Keratinocyte (primary cell): Measurements from ENCODE around the gene PNCK. TPM values are rescaled to one million over a fixed set of nuclear protein-coding genes. Genes with fewer than 3 reads are reported as not detected.

ENCODE experiments used
- DNase-seq: peaks from one replicate; pipeline ENCODE4 v3.0.0-alpha.2; 2011; ENCODE audit warnings: low read depth, missing footprints, low spot score
- FAIRE-seq: peaks from 2 replicates; lab custom pipeline; 2011; peaks lifted over from hg19 to GRCh38; lab: Jason Lieb, UNC
- H2AFZ ChIP-seq: 2 replicates; pipeline ENCODE4 v1.6.0; 2012; ENCODE audit warnings: low read length, control low read depth, inconsistent platforms; ENCODE audit not compliant: control insufficient read depth
- H3K27ac ChIP-seq: 2 replicates; pipeline ENCODE4 v1.5.1; 2011; ENCODE audit warnings: low read length; ENCODE audit not compliant: control insufficient read depth, insufficient read depth
- H3K27me3 ChIP-seq: 3 replicates; pipeline ENCODE4 v1.6.0; 2011; ENCODE audit warnings: low read length; ENCODE audit not compliant: control insufficient read depth, insufficient read depth; ENCODE audit errors: extremely low read depth
- H3K36me3 ChIP-seq, 2 experiments: 2 replicates in 1 of 2; 3 replicates in 1 of 2; pipeline ENCODE4 v1.5.1; 2011; ENCODE audit warnings: low read length in 2 of 2, mild to moderate bottlenecking in 1 of 2; ENCODE audit not compliant: control insufficient read depth in 2 of 2, insufficient read depth in 2 of 2; ENCODE audit errors: extremely low read depth in 1 of 2
- H3K4me1 ChIP-seq: 3 replicates; pipeline ENCODE4 v1.5.1; 2011; ENCODE audit warnings: low read length; ENCODE audit not compliant: control insufficient read depth, insufficient read depth; ENCODE audit errors: extremely low read depth
- H3K4me2 ChIP-seq: 3 replicates; pipeline ENCODE4 v1.6.0; 2011; ENCODE audit warnings: low read depth, low read length; ENCODE audit not compliant: control insufficient read depth, insufficient read depth; ENCODE audit errors: extremely low read depth
- H3K4me3 ChIP-seq, 3 experiments: fragments of 200-600 bp in 1 of 3; sonication (generic) in 1 of 3; 2 replicates in 2 of 3; 3 replicates in 1 of 3; pipeline ENCODE4 v1.5.1; 2011 to 2016; ENCODE audit warnings: low read length in 3 of 3, mild to moderate bottlenecking in 3 of 3, control low read depth in 2 of 3, inconsistent platforms in 1 of 3, low read depth in 1 of 3, mixed read lengths in 1 of 3, mixed run types in 1 of 3, moderate library complexity in 1 of 3; ENCODE audit not compliant: control insufficient read depth in 2 of 3, insufficient read depth in 2 of 3; ENCODE audit errors: extremely low read depth in 1 of 3
- H3K79me2 ChIP-seq: 2 replicates; pipeline ENCODE4 v1.6.0; 2012; ENCODE audit warnings: low read length; ENCODE audit not compliant: control insufficient read depth, insufficient read depth
- H3K9ac ChIP-seq: 3 replicates; pipeline ENCODE4 v1.6.0; 2011; ENCODE audit warnings: low read length; ENCODE audit not compliant: control insufficient read depth, insufficient read depth; ENCODE audit errors: extremely low read depth
- H3K9me1 ChIP-seq: 3 replicates; pipeline ENCODE4 v1.6.0; 2011; ENCODE audit warnings: low read length; ENCODE audit not compliant: control insufficient read depth, insufficient read depth; ENCODE audit errors: extremely low read depth
- H3K9me3 ChIP-seq: 2 replicates; pipeline ENCODE4 v1.5.1; 2012; ENCODE audit warnings: low read depth, low read length; ENCODE audit not compliant: control insufficient read depth
- H4K20me1 ChIP-seq: 3 replicates; pipeline ENCODE4 v1.6.0; 2011; ENCODE audit warnings: low read length; ENCODE audit not compliant: control insufficient read depth, insufficient read depth; ENCODE audit errors: extremely low read depth
- CTCF ChIP-seq, 3 experiments: IDR thresholded peaks in 1 of 3; conservative IDR thresholded peaks in 1 of 3; optimal IDR thresholded peaks in 1 of 3; 2 replicates in 2 of 3; 3 replicates in 1 of 3; pipeline versions ENCODE3 to v1.5.1; 2011; ENCODE audit warnings: low read length in 3 of 3, mild to moderate bottlenecking in 3 of 3, moderate library complexity in 2 of 3, control low read depth in 1 of 3, inconsistent platforms in 1 of 3; ENCODE audit not compliant: insufficient read depth in 2 of 3; ENCODE audit errors: extremely low read depth in 1 of 3
- EZH2 ChIP-seq: IDR thresholded peaks from one replicate; pipeline ENCODE4 v1.6.1; 2012; ENCODE audit warnings: inconsistent platforms, mild to moderate bottlenecking, low read length, moderate library complexity
- dilution Hi-C: fragments of 300-500 bp; cut with MboI; formaldehyde crosslinking; loops from one replicate; pipeline ENCODE4 v1.7.0; 2020; ENCODE audit warnings: low sequenced_read_pairs; ENCODE audit not compliant: extremely low pct_ligation_motif_present
- polyA plus RNA-seq, 5 experiments: library from polyadenylated mRNA; depleted of rRNA in 3 of 5; stranded (reverse) in 3 of 5; stranded (forward) in 1 of 5; unstranded in 1 of 5; fragments of >200 nt; gene quantifications; 1 replicate in 1 of 5; 2 replicates in 3 of 5; 3 replicates in 1 of 5; pipeline versions ENCODE4 v1.2.1 to v1.2.3, GENCODE V29; 2011 to 2012; ENCODE audit warnings: missing spikeins in 2 of 5, low read depth in 1 of 5, low replicate concordance in 1 of 5

PNCK gene
- polyA plus RNA-seq, 1 donor (not counting 4 experiments of a cell fraction or from before 2014, with no cell fraction given) = 0.24 TPM

DNA sequence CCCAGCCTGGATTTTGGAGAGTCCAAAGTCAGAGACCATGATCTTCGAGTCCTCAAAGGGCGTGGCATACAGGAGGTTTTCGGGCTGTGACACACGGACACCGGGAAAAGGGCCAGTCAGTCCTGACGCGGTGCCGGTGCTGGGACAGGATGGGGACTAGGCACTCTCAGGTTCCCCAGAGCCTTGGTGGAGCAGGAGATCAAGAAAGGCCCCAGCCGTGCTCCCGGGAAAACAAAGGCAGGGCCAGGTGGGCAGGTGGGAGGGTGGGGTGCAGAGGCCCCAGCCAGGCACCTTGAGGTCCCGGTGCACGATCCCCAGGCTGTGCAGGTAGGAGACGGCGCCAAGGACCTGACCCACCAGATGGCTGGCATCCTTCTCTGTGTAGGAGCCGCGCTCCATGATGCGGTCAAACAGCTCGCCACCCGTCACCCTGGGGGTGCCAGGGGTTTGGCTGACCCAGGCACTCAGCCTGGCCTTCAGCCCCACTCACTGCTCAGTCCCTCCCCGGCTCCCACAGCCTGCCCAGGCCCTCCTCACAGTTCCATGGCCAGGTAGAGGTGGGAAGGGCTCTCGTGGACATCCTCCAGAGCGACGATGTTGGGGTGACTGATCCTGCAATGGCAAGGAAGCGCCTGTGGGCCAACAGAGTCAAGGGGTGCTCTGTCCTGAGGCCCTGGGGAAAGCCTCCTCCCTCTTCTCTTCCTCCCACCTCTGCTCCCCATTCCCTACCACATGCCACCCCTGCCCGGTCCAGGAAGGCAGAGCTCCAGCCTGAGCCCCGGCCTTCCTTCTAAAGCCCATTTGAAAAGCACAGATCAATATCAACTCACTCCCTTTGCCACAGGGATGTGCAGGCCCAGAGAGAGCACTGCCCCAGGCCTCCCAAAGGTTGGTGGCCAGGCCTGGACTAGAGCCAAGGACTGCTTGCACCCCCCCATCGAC, 1.8 kb downstream of the PNCK start:
- dilution Hi-C loops = no loop called here
- FAIRE-seq = no peak
- no peak for DNase-seq

GRCh38 chrX:153670748-153671588, 2.6 kb downstream of the PNCK start:
- Histone ChIP-seq H3K9me3 (no peaks in the 10 kb centered on the region), H3K4me1 (no peaks in the 10 kb centered on the region), H3K4me3 (no peak overlapping the region), H3K9me1 (no peaks in the 10 kb centered on the region), H3K27me3 (no peaks in the 10 kb centered on the region), H2AFZ (no peak overlapping the region), H3K9ac (no peak overlapping the region), H3K36me3 (no peaks in the 10 kb centered on the region), H4K20me1 (no peaks in the 10 kb centered on the region), H3K27ac (no peak overlapping the region), H3K79me2 (no peaks in the 10 kb centered on the region), H3K4me2 (no peak overlapping the region)
- TF ChIP-seq CTCF (optimal IDR thresholded peaks at IDR 0.05 in 1 of 3, IDR thresholded peaks at IDR 0.05 in 1 of 3, conservative IDR thresholded peaks at IDR 0.05 in 1 of 3; ENCODE audit: extremely low read depth in 1 of 3, insufficient read depth in 2 of 3, low read length in 3 of 3) (no peak), EZH2 (no peak)
- FAIRE-seq (no peak), DNase-seq (no peak)
- dilution Hi-C loops = no loop called here

More for the DNA sequence above, 1.8 kb downstream of the PNCK start:
- Histone ChIP-seq H3K36me3 (no peaks in the 10 kb centered on the region), H3K27me3 (no peaks in the 10 kb centered on the region), H3K79me2 (no peaks in the 10 kb centered on the region), H3K9me3 (no peaks in the 10 kb centered on the region), H3K27ac (no peak overlapping the region), H3K9ac (no peak overlapping the region), H3K4me1 (peaks cover 4% of the 10 kb centered on the region), H3K4me2 (no peak overlapping the region), H3K9me1 (no peaks in the 10 kb centered on the region), H2AFZ (no peak overlapping the region), H3K4me3 (no peak overlapping the region), H4K20me1 (no peaks in the 10 kb centered on the region)
- TF ChIP-seq CTCF (optimal IDR thresholded peaks at IDR 0.05 in 1 of 3, IDR thresholded peaks at IDR 0.05 in 1 of 3, conservative IDR thresholded peaks at IDR 0.05 in 1 of 3; ENCODE audit: extremely low read depth in 1 of 3, insufficient read depth in 2 of 3, low read length in 3 of 3) = no peak
- no peak for TF ChIP-seq EZH2
